ENCODE data around the gene VPS8. TPM values are rescaled to one million over a fixed set of nuclear protein-coding genes. Genes with fewer than 3 reads are reported as not detected.

VPS8 gene
- polyA plus RNA-seq (ENCODE audit: insufficient read length in 4 of 4): 10 to 100 TPM; 35.6 to 47.8 (median 41.3) TPM

- peak; percentile 84 to 88 (median 86) for DNase-seq (ENCODE audit: low read depth in 4 of 4, low spot score in 3 of 4)
Observed at GRCh38 chr3:184811999-184812661, at the start of gene VPS8. Gene VPS8 (plus strand): TSS chr3:184812166. CDS start chr3:184824633, 12,467 bp downstream.

GRCh38 chr3:184764191-184764590 lies 47.8 kb upstream of the VPS8 start:
- no peak for DNase-seq (ENCODE audit: low read depth in 4 of 4, low spot score in 3 of 4)

GRCh38 chr3:184765047-184765729 lies 46.8 kb upstream of the VPS8 start:
- no peak for DNase-seq (ENCODE audit: low read depth in 4 of 4, low spot score in 3 of 4)

GRCh38 chr3:184765730-184766074 lies 46.3 kb upstream of the VPS8 start:
- no peak for DNase-seq (ENCODE audit: low read depth in 4 of 4, low spot score in 3 of 4)

- no peak for DNase-seq (ENCODE audit: low read depth in 4 of 4, low spot score in 3 of 4)
Observed at GRCh38 chr3:184766555-184767261, 45.3 kb upstream of the VPS8 start.

- DNase-seq (ENCODE audit: low read depth in 4 of 4, low spot score in 3 of 4): no peak
Observed at GRCh38 chr3:184767377-184767776, 44.6 kb upstream of the VPS8 start.

- no peak for DNase-seq (ENCODE audit: low read depth in 4 of 4, low spot score in 3 of 4)
Observed at GRCh38 chr3:184769382-184770170, 42.4 kb upstream of the VPS8 start.

GRCh38 chr3:184770541-184770940 lies 41.4 kb upstream of the VPS8 start:
- DNase-seq (ENCODE audit: low read depth in 4 of 4, low spot score in 3 of 4): no peak

GRCh38 chr3:184771301-184772127 lies 40.5 kb upstream of the VPS8 start:
- DNase-seq (ENCODE audit: low read depth in 4 of 4, low spot score in 3 of 4): no peak

- no peak for DNase-seq (ENCODE audit: low read depth in 4 of 4, low spot score in 3 of 4)
Observed at GRCh38 chr3:184772667-184773272, 39.2 kb upstream of the VPS8 start.

- DNase-seq (ENCODE audit: low read depth in 4 of 4, low spot score in 3 of 4): no peak
Observed at GRCh38 chr3:184773283-184774186, 38.4 kb upstream of the VPS8 start.

GRCh38 chr3:184776916-184777315 lies 35.0 kb upstream of the VPS8 start:
- DNase-seq (ENCODE audit: low read depth in 4 of 4, low spot score in 3 of 4): no peak

GRCh38 chr3:184777566-184778356 lies 34.2 kb upstream of the VPS8 start:
- peak; percentile 83 to 90 (median 84) for DNase-seq (ENCODE audit: low read depth in 4 of 4, low spot score in 3 of 4)

GRCh38 chr3:184778426-184779332 lies 33.3 kb upstream of the VPS8 start:
- no peak for DNase-seq (ENCODE audit: low read depth in 4 of 4, low spot score in 3 of 4)

GRCh38 chr3:184780981-184781515 lies 30.9 kb upstream of the VPS8 start:
- no peak for DNase-seq (ENCODE audit: low read depth in 4 of 4, low spot score in 3 of 4)

- no peak for DNase-seq (ENCODE audit: low read depth in 4 of 4, low spot score in 3 of 4)
Observed at GRCh38 chr3:184781801-184782200, 30.2 kb upstream of the VPS8 start.

Data from left renal pelvis (tissue), 4 donors.